Breast epithelium (tissue), 3 donors: Measurements from ENCODE around the gene NACAD.

Experiments used
- CTCF ChIP-seq, 3 donors: fragments of 450-650 bp; IDR thresholded peaks; one replicate each; pipeline ENCODE4 v1.5.1; 2016 to 2017; ENCODE audit warnings: antibody characterized with exemption in 3 of 3, mild to moderate bottlenecking in 3 of 3, moderate library complexity in 3 of 3
- POLR2A ChIP-seq: fragments of 450-650 bp; IDR thresholded peaks from one replicate; pipeline ENCODE4 v1.6.1; 2016; ENCODE audit warnings: antibody characterized with exemption, mild to moderate bottlenecking, moderate library complexity

- TF ChIP-seq CTCF (IDR thresholded peaks at IDR 0.05) (no peak), POLR2A (no peak)
Observed at GRCh38 chr7:45037876-45038275, 50.9 kb downstream of the NACAD start.
